Osteoblast (primary cell): ENCODE data around the gene TP53AIP1. TPM values are rescaled to one million over a fixed set of nuclear protein-coding genes. Genes with fewer than 3 reads are reported as not detected.
A peak's percentile ranks its signal among the peaks of the same experiment; 100 is the strongest.
"Not testable (repeated sequence)": the region's sequence is repeated elsewhere in the genome, so short reads cannot be mapped to it uniquely, and the experiment has no call there.

ENCODE experiments used
- DNase-seq: peaks from one replicate; pipeline ENCODE4 v3.0.0; 2011; ENCODE audit warnings: low spot score, mixed read lengths; ENCODE audit not compliant: insufficient read length; ENCODE audit errors: missing footprints
- H2AFZ ChIP-seq: 2 replicates; pipeline ENCODE4 v1.6.0; 2011; ENCODE audit warnings: mild to moderate bottlenecking, low read length
- H3K27ac ChIP-seq: 2 replicates; pipeline ENCODE4 v1.5.1; 2011; ENCODE audit warnings: mild to moderate bottlenecking, low read depth, low read length, moderate library complexity
- H3K27me3 ChIP-seq: 2 replicates; pipeline ENCODE4 v1.6.0; 2012; ENCODE audit warnings: mild to moderate bottlenecking, control low read depth, inconsistent platforms, low read length, moderate library complexity; ENCODE audit not compliant: insufficient read depth
- H3K36me3 ChIP-seq: 2 replicates; pipeline ENCODE4 v1.5.1; 2011; ENCODE audit warnings: mild to moderate bottlenecking, low read length, control low read depth, moderate library complexity; ENCODE audit not compliant: insufficient read depth
- H3K4me1 ChIP-seq: 2 replicates; pipeline ENCODE4 v1.5.1; 2011; ENCODE audit warnings: mild to moderate bottlenecking, low read length, control low read depth, moderate library complexity; ENCODE audit not compliant: insufficient read depth
- H3K4me2 ChIP-seq: 2 replicates; pipeline ENCODE4 v1.6.0; 2011; ENCODE audit warnings: mild to moderate bottlenecking, low read length; ENCODE audit not compliant: insufficient read depth
- H3K4me3 ChIP-seq: fragments of 200-600 bp; sonication (generic); 3 replicates; pipeline ENCODE4 v1.5.1; 2012; ENCODE audit warnings: mild to moderate bottlenecking, low read length, inconsistent platforms; ENCODE audit not compliant: insufficient read depth
- H3K79me2 ChIP-seq: 2 replicates; pipeline ENCODE4 v1.6.0; 2012; ENCODE audit warnings: mild to moderate bottlenecking, low read length, control low read depth, inconsistent platforms; ENCODE audit not compliant: insufficient read depth
- H3K9me3 ChIP-seq: 2 replicates; pipeline ENCODE4 v1.5.1; 2011; ENCODE audit warnings: low read depth, low read length, control low read depth
- H4K20me1 ChIP-seq: 2 replicates; pipeline ENCODE4 v1.6.0; 2012; ENCODE audit warnings: mild to moderate bottlenecking, low read length, control low read depth; ENCODE audit not compliant: insufficient read depth
- CTCF ChIP-seq: IDR thresholded peaks from 2 replicates; pipeline ENCODE4 v1.5.1; 2011; ENCODE audit warnings: mild to moderate bottlenecking, low read depth, low read length, moderate library complexity; ENCODE audit errors: extremely low read depth
- total RNA-seq: library from RNA; depleted of rRNA; stranded (reverse); fragments of >200 nt; gene quantifications from 2 replicates; pipeline ENCODE4 v1.2.3, GENCODE V29; 2012

The TP53AIP1 gene
- total RNA-seq, 1 donor: under 0.01 TPM

GRCh38 chr11:128924510-128925249, 18.0 kb downstream of the TP53AIP1 start:
- no peaks in the 10 kb centered on the region for H3K9me3 ChIP-seq
- H3K36me3 ChIP-seq: no peaks in the 10 kb centered on the region
- DNase-seq: peak; percentile 19
- H3K27ac ChIP-seq: no peak overlapping the region
- H3K4me3 ChIP-seq: no peak overlapping the region
- no peak for TF ChIP-seq CTCF
- H3K27me3 ChIP-seq: peaks cover 25% of the 10 kb centered on the region
- no peak overlapping the region for H2AFZ ChIP-seq
- no peaks in the 10 kb centered on the region for H3K4me1 ChIP-seq
- H3K4me2 ChIP-seq: no peak overlapping the region
- no peaks in the 10 kb centered on the region for H3K79me2 ChIP-seq
- no peaks in the 10 kb centered on the region for H4K20me1 ChIP-seq

- peak; percentile 39 for DNase-seq
- Histone ChIP-seq H3K9me3 (no peaks in the 10 kb centered on the region), H3K27me3 (peaks cover 27% of the 10 kb centered on the region), H3K4me3 (no peak overlapping the region), H3K36me3 (no peaks in the 10 kb centered on the region), H3K4me1 (no peaks in the 10 kb centered on the region), H2AFZ (no peak overlapping the region), H3K79me2 (no peaks in the 10 kb centered on the region), H3K27ac (no peak overlapping the region), H3K4me2 (no peak overlapping the region), H4K20me1 (no peaks in the 10 kb centered on the region)
- TF ChIP-seq CTCF: no peak
Observed at GRCh38 chr11:128924104-128924503, 18.6 kb downstream of the TP53AIP1 start.

- Histone ChIP-seq H3K4me2 (no peak overlapping the region), H3K27me3 (peaks cover 29% of the 10 kb centered on the region), H3K79me2 (no peaks in the 10 kb centered on the region), H3K9me3 (no peaks in the 10 kb centered on the region), H2AFZ (no peak overlapping the region), H3K36me3 (no peaks in the 10 kb centered on the region), H3K4me1 (no peaks in the 10 kb centered on the region), H3K4me3 (no peak overlapping the region), H4K20me1 (no peaks in the 10 kb centered on the region), H3K27ac (no peak overlapping the region)
- peak; percentile 37 for DNase-seq
- no peak for TF ChIP-seq CTCF
Observed at GRCh38 chr11:128921793-128922192, 20.9 kb downstream of the TP53AIP1 start.

GRCh38 chr11:128920666-128921065, 22.0 kb downstream of the TP53AIP1 start:
- H4K20me1 ChIP-seq: no peaks in the 10 kb centered on the region
- H3K27me3 ChIP-seq: peaks cover 29% of the 10 kb centered on the region
- no peak overlapping the region for H2AFZ ChIP-seq

GRCh38 chr11:128919635-128920034, 23.0 kb downstream of the TP53AIP1 start:
- H4K20me1 ChIP-seq, H3K4me3 ChIP-seq: not testable (repeated sequence)

More at GRCh38 chr11:128920666-128921065, 22.0 kb downstream of the TP53AIP1 start:
- Histone ChIP-seq H3K79me2 (no peaks in the 10 kb centered on the region), H3K4me2 (no peak overlapping the region), H3K36me3 (no peaks in the 10 kb centered on the region), H3K27ac (no peak overlapping the region), H3K9me3 (no peaks in the 10 kb centered on the region), H3K4me3 (no peak overlapping the region), H3K4me1 (no peaks in the 10 kb centered on the region)
- TF ChIP-seq CTCF: no peak
- peak; percentile 59 for DNase-seq

More at GRCh38 chr11:128919635-128920034, 23.0 kb downstream of the TP53AIP1 start:
- H2AFZ ChIP-seq, H3K4me2 ChIP-seq, H3K36me3 ChIP-seq, DNase-seq, H3K9me3 ChIP-seq, H3K27ac ChIP-seq, H3K79me2 ChIP-seq, H3K4me1 ChIP-seq: not testable (repeated sequence)
- H3K27me3 ChIP-seq: peaks cover 29% of the 10 kb centered on the region
